ENCODE measurements around the gene CD1C.

DNA sequence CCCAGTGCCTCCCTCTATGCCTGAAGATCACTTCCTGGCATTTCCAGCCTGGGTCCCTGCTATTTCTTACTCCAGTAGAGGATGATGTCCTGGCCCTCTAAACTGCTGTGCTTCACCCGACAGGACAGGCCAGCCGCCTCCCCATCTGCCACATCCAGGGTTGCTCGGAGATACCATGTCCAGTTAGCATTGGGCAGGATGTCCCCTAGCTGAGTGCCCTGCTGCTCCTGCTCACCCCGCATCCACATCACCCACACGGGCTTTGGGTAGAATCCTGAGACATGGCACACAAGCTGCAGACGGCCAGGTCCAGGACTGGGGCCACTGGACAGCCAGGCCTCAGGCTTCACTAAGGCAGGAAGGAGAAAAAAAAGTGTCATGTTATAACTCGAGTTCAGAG is 39.6 kb downstream of the CD1C start:
- TF ChIP-seq BHLHE40 (IDR thresholded peaks at IDR 0.05; ENCODE audit: borderline replicate concordance) (no peak), FOXK2 (IDR thresholded peaks at IDR 0.05) (no peak), SUZ12 (IDR thresholded peaks at IDR 0.05) (no peak), SP1 (IDR thresholded peaks at IDR 0.05) (no peak), NFRKB (IDR thresholded peaks at IDR 0.05) (no peak), FOXA1 (IDR thresholded peaks at IDR 0.05) (no peak), FOXM1 (IDR thresholded peaks at IDR 0.05; ENCODE audit: borderline replicate concordance) (no peak), ARNT (IDR thresholded peaks at IDR 0.05) (no peak), ELF4 (IDR thresholded peaks at IDR 0.05) (no peak), ZNF384 (IDR thresholded peaks at IDR 0.05) (no peak), HDGF (IDR thresholded peaks at IDR 0.05; ENCODE audit: borderline replicate concordance) (no peak)

All from HEK293T (cell line).